Measurements from ENCODE around the gene JMJD1C. TPM values are rescaled to one million over a fixed set of nuclear protein-coding genes. Genes with fewer than 3 reads are reported as not detected.

Gene JMJD1C
- total and polyA plus RNA-seq, 2 donors (not counting 3 experiments of a cell fraction or from before 2014, with no cell fraction given): 32.1 to 97.1 TPM

GRCh38 chr10:63119041-63119440, 346.7 kb downstream of the JMJD1C start:
- H3K36me3 ChIP-seq (ENCODE audit: control insufficient read depth in 2 of 2, extremely low read depth in 1 of 2, insufficient read depth in 2 of 2, low read length in 2 of 2): no peaks in the 10 kb centered on the region
- intact Hi-C loops (cut with micrococcal nuclease) (no loop called here), dilution Hi-C loops (cut with MboI; ENCODE audit: extremely low pct_ligation_motif_present, low sequenced_read_pairs) (no loop called here)
- no peaks in the 10 kb centered on the region for H3K9me1 ChIP-seq (replicated peaks; ENCODE audit: control insufficient read depth, extremely low read depth, insufficient read depth, low read length)
- no peak overlapping the region for H3K4me3 ChIP-seq (replicated peaks in 1 of 3; ENCODE audit: insufficient read depth in 1 of 3, low read depth in 1 of 3, low read length in 3 of 3)
- TF ChIP-seq EZH2 (IDR thresholded peaks at IDR 0.05; ENCODE audit: borderline replicate concordance, low read depth, low read length, severe bottlenecking) (no peak), FOS (IDR thresholded peaks at IDR 0.05; ENCODE audit: borderline replicate concordance, insufficient read depth, low read length) (no peak), GATA2 (IDR thresholded peaks at IDR 0.05; ENCODE audit: insufficient read depth, insufficient read length, low read depth, low read length) (no peak), POLR2AphosphoS5 (IDR thresholded peaks at IDR 0.05; ENCODE audit: insufficient read depth, low read depth, low read length) (no peak), MAX (IDR thresholded peaks at IDR 0.05; ENCODE audit: insufficient read depth, insufficient read length) (no peak), POLR2A (IDR thresholded peaks at IDR 0.05; ENCODE audit: low read depth, low read length) (no peak), JUN (IDR thresholded peaks at IDR 0.05; ENCODE audit: borderline replicate concordance, insufficient read depth, insufficient read length, low read depth) (no peak), MYC (IDR thresholded peaks at IDR 0.05; ENCODE audit: low read depth, low read length) (no peak)
- TF ChIP-seq, protein P1, sequence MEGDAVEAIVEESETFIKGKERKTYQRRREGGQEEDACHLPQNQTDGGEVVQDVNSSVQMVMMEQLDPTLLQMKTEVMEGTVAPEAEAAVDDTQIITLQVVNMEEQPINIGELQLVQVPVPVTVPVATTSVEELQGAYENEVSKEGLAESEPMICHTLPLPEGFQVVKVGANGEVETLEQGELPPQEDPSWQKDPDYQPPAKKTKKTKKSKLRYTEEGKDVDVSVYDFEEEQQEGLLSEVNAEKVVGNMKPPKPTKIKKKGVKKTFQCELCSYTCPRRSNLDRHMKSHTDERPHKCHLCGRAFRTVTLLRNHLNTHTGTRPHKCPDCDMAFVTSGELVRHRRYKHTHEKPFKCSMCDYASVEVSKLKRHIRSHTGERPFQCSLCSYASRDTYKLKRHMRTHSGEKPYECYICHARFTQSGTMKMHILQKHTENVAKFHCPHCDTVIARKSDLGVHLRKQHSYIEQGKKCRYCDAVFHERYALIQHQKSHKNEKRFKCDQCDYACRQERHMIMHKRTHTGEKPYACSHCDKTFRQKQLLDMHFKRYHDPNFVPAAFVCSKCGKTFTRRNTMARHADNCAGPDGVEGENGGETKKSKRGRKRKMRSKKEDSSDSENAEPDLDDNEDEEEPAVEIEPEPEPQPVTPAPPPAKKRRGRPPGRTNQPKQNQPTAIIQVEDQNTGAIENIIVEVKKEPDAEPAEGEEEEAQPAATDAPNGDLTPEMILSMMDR (IDR thresholded peaks at IDR 0.05; ENCODE audit: extremely low read depth in 1 of 2, insufficient read depth in 1 of 2, low read depth in 1 of 2, low read length in 2 of 2): no peak
- H3K9ac ChIP-seq (replicated peaks; ENCODE audit: extremely low read depth, insufficient read depth, low read length): no peak overlapping the region
- no peak overlapping the region for H2AFZ ChIP-seq (ENCODE audit: low read depth, low read length)
- POLR2A ChIA-PET: no interaction called here
- H3K27ac ChIP-seq (ENCODE audit: insufficient read depth, low read depth, low read length): no peak overlapping the region
- BruUV-seq (replicated peaks): no TSS peak
- H3K4me2 ChIP-seq (ENCODE audit: insufficient read depth, low read length): no peak overlapping the region
- H4K20me1 ChIP-seq (replicated peaks; ENCODE audit: control insufficient read depth, extremely low read depth, insufficient read depth, low read length): no peaks in the 10 kb centered on the region
- no peaks in the 10 kb centered on the region for H3K9me3 ChIP-seq (replicated peaks; ENCODE audit: control insufficient read depth, insufficient read depth, low read length)
- H3K27me3 ChIP-seq (ENCODE audit: control insufficient read depth in 2 of 2, insufficient read depth in 2 of 2, low read length in 2 of 2): no peaks in the 10 kb centered on the region
- no peaks in the 10 kb centered on the region for H3K79me2 ChIP-seq (ENCODE audit: control insufficient read depth, insufficient read depth, low read length)
- H3K4me1 ChIP-seq (ENCODE audit: control insufficient read depth, extremely low read depth, insufficient read depth, low read length): no peaks in the 10 kb centered on the region
- DNase-seq (ENCODE audit: low read depth, low spot score) (no peak), FAIRE-seq (no peak)
- CTCF ChIA-PET: no interaction called here

MicroRNAs within 50 kb of the gene (microRNA counts, 767-probe panel; counts per million panel counts)
- 723 counts per million, percentile 96 among the panel's probes with 10 or more counts for microRNA hsa-miR-1296

Small RNA genes lying within 50 kb of the gene (microRNA-seq; reads per million reads assigned to microRNA genes)
- gene MIR1296 (ENCODE audit: borderline number of aligned reads, borderline replicate concordance): 80.2 reads per million, percentile 54 among the genes with 10 or more reads in this experiment

Small RNA genes lying within 50 kb of the gene (small RNA-seq; reads per million reads assigned to genes)
- gene AC022022.1 (ENCODE audit: insufficient read depth, insufficient read length, low read depth, low replicate concordance): not detected
- 1.1 reads per million for gene MIR1296 (ENCODE audit: insufficient read depth, insufficient read length, low read depth, low replicate concordance)

Other genes starting within 250 kb of the JMJD1C start
- gene REEP3, start 55.4 kb upstream of the JMJD1C start, total RNA-seq: 48.3 and 56.6 TPM in 2 replicates
- 10.6 and 12.3 TPM in 2 replicates for gene REEP3, start 55.4 kb upstream of the JMJD1C start, polyA plus RNA-seq

All from endothelial cell of umbilical vein (primary cell).